Embryonic facial prominence (tissue), 1 donor: ENCODE measurements around the gene LGALS9C.
"Not testable (repeated sequence)": the region's sequence is repeated elsewhere in the genome, so short reads cannot be mapped to it uniquely, and the experiment has no call there.

ENCODE experiments used
- DNase-seq: peaks from one replicate; pipeline ENCODE4 v3.0.0-alpha.2; 2016; ENCODE audit errors: extremely low spot score

LGALS9C gene

GRCh38 chr17:18476508-18477308, at the start of gene LGALS9C:
Gene LGALS9C (plus strand): TSS chr17:18476789. CDS start chr17:18476855, 66 bp downstream.
- DNase-seq = not testable (repeated sequence)

GRCh38 chr17:18432206-18432605, 44.4 kb upstream of the LGALS9C start:
- DNase-seq = not testable (repeated sequence)

GRCh38 chr17:18439465-18439870, 37.1 kb upstream of the LGALS9C start:
- not testable (repeated sequence) for DNase-seq

GRCh38 chr17:18442093-18442492, 34.5 kb upstream of the LGALS9C start:
- not testable (repeated sequence) for DNase-seq

- DNase-seq = not testable (repeated sequence)
Observed at GRCh38 chr17:18442532-18442931, 34.1 kb upstream of the LGALS9C start.

- not testable (repeated sequence) for DNase-seq
Observed at GRCh38 chr17:18447476-18448205, 28.9 kb upstream of the LGALS9C start.

GRCh38 chr17:18448311-18448710, 28.3 kb upstream of the LGALS9C start:
- DNase-seq = not testable (repeated sequence)

GRCh38 chr17:18449833-18450232, 26.8 kb upstream of the LGALS9C start:
- DNase-seq = not testable (repeated sequence)

GRCh38 chr17:18450998-18451397, 25.6 kb upstream of the LGALS9C start:
- DNase-seq = not testable (repeated sequence)

- DNase-seq = not testable (repeated sequence)
Observed at GRCh38 chr17:18451969-18452368, 24.6 kb upstream of the LGALS9C start.

GRCh38 chr17:18459035-18459434, 17.6 kb upstream of the LGALS9C start:
- DNase-seq = not testable (repeated sequence)

- peak; percentile 83 for DNase-seq
Observed at GRCh38 chr17:18463831-18464502, 12.6 kb upstream of the LGALS9C start.

- DNase-seq = not testable (repeated sequence)
Observed at GRCh38 chr17:18466250-18466983, 10.2 kb upstream of the LGALS9C start.

- not testable (repeated sequence) for DNase-seq
Observed at GRCh38 chr17:18467001-18467400, 9.6 kb upstream of the LGALS9C start.

- DNase-seq = not testable (repeated sequence)
Observed at GRCh38 chr17:18468472-18469171, 8.0 kb upstream of the LGALS9C start.

GRCh38 chr17:18469837-18470236, 6.8 kb upstream of the LGALS9C start:
- not testable (repeated sequence) for DNase-seq

GRCh38 chr17:18470345-18470930, 6.2 kb upstream of the LGALS9C start:
- DNase-seq = not testable (repeated sequence)

- not testable (repeated sequence) for DNase-seq
Observed at GRCh38 chr17:18473967-18474366, 2.6 kb upstream of the LGALS9C start.

GRCh38 chr17:18474754-18475153, 1.8 kb upstream of the LGALS9C start:
- DNase-seq = not testable (repeated sequence)

- DNase-seq = not testable (repeated sequence)
Observed at GRCh38 chr17:18477367-18477766, 778 bp downstream of the LGALS9C start.
